Measurements from ENCODE around the gene IFI30. TPM values are rescaled to one million over a fixed set of nuclear protein-coding genes. Genes with fewer than 3 reads are reported as not detected.

IFI30 gene
- total and polyA plus RNA-seq, 2 donors (not counting 1 experiment from before 2014, with no cell fraction given), result 8.8 to 50.9 TPM

DNA sequence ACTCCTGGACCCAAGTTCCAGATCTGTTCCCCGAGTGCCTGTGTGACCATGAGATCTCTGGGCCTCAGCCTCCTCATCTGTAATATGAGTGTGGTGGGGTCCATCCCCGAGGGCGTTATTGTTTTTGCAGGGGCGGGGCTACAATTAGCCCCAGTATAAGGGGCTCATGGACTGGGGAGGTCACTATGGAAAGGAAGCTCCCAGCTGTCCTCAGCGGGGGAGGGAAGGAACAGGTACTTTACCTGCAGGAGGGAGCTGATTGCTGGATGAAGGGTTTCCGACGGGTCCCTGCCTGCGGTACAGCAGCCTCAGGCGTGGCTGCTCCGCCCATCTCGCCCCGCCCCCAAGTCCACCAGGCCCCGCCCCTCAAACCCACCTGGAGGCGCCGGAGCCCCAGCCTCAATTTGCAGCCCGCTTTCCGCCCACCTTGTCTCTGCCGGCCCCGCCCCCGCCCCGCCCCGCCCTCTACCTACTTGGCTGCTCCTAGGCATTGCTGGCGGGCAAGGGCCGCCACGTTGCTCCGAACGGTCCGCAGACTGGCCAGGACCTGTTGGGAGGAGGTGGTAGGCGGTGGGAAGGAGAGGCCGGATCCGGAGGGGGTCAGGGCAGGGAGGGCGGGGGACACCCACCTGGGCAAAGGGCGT, 47.1 kb downstream of the IFI30 start:
- Histone ChIP-seq H3K4me3 (replicated peaks in 1 of 4; ENCODE audit: control extremely low read depth in 1 of 4, insufficient read depth in 1 of 4, low read depth in 3 of 4, low read length in 4 of 4) (no peak overlapping the region), H3K9ac (ENCODE audit: insufficient read depth, low read length) (no peak overlapping the region), H3K79me2 (ENCODE audit: control insufficient read depth, insufficient read depth, low read length) (no peaks in the 10 kb centered on the region)

DNA sequence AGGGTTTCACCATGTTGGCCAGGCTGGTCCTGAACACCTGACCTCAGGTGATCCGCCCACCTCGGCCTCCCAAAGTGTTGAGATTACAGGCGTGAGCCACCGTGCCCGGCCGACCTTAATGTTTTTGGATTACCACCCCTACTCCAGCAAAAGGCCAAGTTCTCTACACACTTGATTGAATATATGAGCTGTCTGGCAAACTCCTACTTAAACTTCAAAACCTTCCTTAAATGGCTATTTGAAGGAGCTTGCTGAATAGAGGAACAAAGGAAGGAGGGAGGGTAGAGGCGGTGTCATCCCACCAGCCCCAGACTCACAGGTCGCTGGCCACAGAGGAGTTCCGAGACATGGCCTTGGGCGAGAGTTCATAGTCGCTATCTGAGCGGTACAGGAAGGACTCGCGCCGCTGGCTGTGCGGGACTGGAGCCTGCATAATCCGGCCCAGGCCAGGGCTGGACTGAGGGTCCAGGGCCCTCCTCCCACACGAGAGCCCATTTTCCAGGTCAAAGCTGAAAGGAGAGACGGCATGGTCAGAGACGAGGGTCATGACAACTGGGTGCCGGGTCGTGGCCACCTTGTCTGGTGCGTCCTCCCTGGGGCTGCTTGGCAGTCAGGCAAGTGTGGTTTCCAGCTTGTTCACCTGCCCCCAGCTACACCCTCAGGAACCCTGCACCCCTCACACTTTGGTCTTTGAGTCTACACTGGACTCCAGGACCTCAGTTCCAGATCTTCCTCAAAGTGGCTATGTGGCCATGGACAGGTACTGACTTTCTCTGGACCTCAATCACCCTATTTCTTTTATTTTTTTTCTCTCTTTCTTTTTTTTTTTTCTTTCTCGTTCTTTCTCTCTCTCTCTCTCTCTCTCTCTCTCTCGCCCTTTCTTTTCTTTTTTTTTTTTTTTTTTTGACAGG, 48.5 kb downstream of the IFI30 start:
- Histone ChIP-seq H3K79me2 (ENCODE audit: control insufficient read depth, insufficient read depth, low read length) (no peaks in the 10 kb centered on the region), H3K27me3 (ENCODE audit: control insufficient read depth, insufficient read depth, low read length) (no peaks in the 10 kb centered on the region), H2AFZ (ENCODE audit: low read length) (no peak overlapping the region), H3K27ac (ENCODE audit: insufficient read depth, low read length) (no peak overlapping the region), H3K4me2 (ENCODE audit: extremely low read depth, insufficient read depth, low read length) (no peak overlapping the region), H4K20me1 (ENCODE audit: control insufficient read depth, extremely low read depth, insufficient read depth, low read length) (no peaks in the 10 kb centered on the region), H3K9me3 (ENCODE audit: control insufficient read depth, insufficient read depth, low read depth, low read length) (no peaks in the 10 kb centered on the region), H3K9ac (ENCODE audit: insufficient read depth, low read length) (no peak overlapping the region), H3K4me1 (ENCODE audit: control insufficient read depth, extremely low read depth, insufficient read depth, low read length) (no peaks in the 10 kb centered on the region), H3K36me3 (ENCODE audit: control insufficient read depth, insufficient read depth, low read length) (no peaks in the 10 kb centered on the region), H3K4me3 (replicated peaks in 1 of 4; ENCODE audit: control extremely low read depth in 1 of 4, insufficient read depth in 1 of 4, low read depth in 3 of 4, low read length in 4 of 4) (no peak overlapping the region)
- TF ChIP-seq, protein P1, sequence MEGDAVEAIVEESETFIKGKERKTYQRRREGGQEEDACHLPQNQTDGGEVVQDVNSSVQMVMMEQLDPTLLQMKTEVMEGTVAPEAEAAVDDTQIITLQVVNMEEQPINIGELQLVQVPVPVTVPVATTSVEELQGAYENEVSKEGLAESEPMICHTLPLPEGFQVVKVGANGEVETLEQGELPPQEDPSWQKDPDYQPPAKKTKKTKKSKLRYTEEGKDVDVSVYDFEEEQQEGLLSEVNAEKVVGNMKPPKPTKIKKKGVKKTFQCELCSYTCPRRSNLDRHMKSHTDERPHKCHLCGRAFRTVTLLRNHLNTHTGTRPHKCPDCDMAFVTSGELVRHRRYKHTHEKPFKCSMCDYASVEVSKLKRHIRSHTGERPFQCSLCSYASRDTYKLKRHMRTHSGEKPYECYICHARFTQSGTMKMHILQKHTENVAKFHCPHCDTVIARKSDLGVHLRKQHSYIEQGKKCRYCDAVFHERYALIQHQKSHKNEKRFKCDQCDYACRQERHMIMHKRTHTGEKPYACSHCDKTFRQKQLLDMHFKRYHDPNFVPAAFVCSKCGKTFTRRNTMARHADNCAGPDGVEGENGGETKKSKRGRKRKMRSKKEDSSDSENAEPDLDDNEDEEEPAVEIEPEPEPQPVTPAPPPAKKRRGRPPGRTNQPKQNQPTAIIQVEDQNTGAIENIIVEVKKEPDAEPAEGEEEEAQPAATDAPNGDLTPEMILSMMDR (conservative IDR thresholded peaks at IDR 0.05 in 1 of 2, IDR thresholded peaks at IDR 0.05 in 1 of 2; ENCODE audit: low read depth in 1 of 2, low read length in 2 of 2), result no peak
- TF ChIP-seq EZH2 (IDR thresholded peaks at IDR 0.05; ENCODE audit: low read length, missing control alignments), result no peak
- no peak for DNase-seq (ENCODE audit: low read depth in 2 of 2)

More for the DNA sequence above, 47.1 kb downstream of the IFI30 start:
- no peaks in the 10 kb centered on the region for H3K4me1 ChIP-seq (ENCODE audit: control insufficient read depth, extremely low read depth, insufficient read depth, low read length)
- H4K20me1 ChIP-seq (ENCODE audit: control insufficient read depth, extremely low read depth, insufficient read depth, low read length), result no peaks in the 10 kb centered on the region
- H2AFZ ChIP-seq (ENCODE audit: low read length), result no peak overlapping the region
- no peak for DNase-seq (ENCODE audit: low read depth in 2 of 2)
- TF ChIP-seq, protein P1 (conservative IDR thresholded peaks at IDR 0.05 in 1 of 2, IDR thresholded peaks at IDR 0.05 in 1 of 2; ENCODE audit: low read depth in 1 of 2, low read length in 2 of 2), result no peak
- H3K27ac ChIP-seq (ENCODE audit: insufficient read depth, low read length), result no peak overlapping the region
- H3K9me3 ChIP-seq (ENCODE audit: control insufficient read depth, insufficient read depth, low read depth, low read length), result no peaks in the 10 kb centered on the region
- H3K36me3 ChIP-seq (ENCODE audit: control insufficient read depth, insufficient read depth, low read length), result no peaks in the 10 kb centered on the region
- H3K4me2 ChIP-seq (ENCODE audit: extremely low read depth, insufficient read depth, low read length), result no peak overlapping the region
- H3K27me3 ChIP-seq (ENCODE audit: control insufficient read depth, insufficient read depth, low read length), result no peaks in the 10 kb centered on the region

DNA sequence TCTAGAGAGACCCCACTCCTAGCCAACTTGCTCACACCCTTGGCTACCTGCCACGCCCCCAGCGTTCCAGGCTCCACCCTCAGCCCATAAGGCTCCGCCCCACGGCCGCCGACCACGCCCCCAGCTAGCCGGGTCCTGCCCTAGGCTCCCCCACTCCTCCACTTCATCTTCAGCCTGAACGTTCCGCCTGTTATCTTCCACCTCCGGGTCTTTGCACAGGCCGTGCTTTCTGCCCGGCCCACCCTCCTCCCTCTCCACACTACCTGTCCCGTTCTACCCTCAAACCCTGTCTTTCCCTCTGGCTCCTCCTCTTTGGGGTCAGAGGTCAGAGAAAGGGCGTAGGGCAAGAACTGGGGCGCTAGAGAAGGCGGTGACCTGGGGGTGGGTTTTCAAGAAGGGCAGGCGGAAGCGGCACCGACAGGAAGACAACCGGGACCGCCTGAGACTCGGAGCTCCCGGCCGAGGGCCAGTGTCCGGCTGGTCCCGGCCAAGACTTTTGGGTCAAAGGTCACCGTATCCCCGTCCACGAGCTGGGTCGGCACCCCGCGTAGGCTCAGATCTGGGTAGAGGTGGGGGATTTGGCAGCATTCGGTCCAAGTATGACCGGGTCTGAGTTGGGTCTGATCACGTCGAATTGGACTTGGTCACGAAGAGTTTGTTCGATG, 50.4 kb downstream of the IFI30 start:
- no peaks in the 10 kb centered on the region for H3K4me1 ChIP-seq (ENCODE audit: control insufficient read depth, extremely low read depth, insufficient read depth, low read length)
- H3K27me3 ChIP-seq (ENCODE audit: control insufficient read depth, insufficient read depth, low read length), result peaks cover 3% of the 10 kb centered on the region
- H3K36me3 ChIP-seq (ENCODE audit: control insufficient read depth, insufficient read depth, low read length), result no peaks in the 10 kb centered on the region
- H2AFZ ChIP-seq (ENCODE audit: low read length), result peak overlapping the region; percentile 95
- peak overlapping the region; percentile 37 to 66 (median 52) for H3K4me3 ChIP-seq (replicated peaks in 1 of 4; ENCODE audit: control extremely low read depth in 1 of 4, insufficient read depth in 1 of 4, low read depth in 3 of 4, low read length in 4 of 4)
- H3K27ac ChIP-seq (ENCODE audit: insufficient read depth, low read length), result peak overlapping the region; percentile 39
- TF ChIP-seq, protein P1 (conservative IDR thresholded peaks at IDR 0.05 in 1 of 2, IDR thresholded peaks at IDR 0.05 in 1 of 2; ENCODE audit: low read depth in 1 of 2, low read length in 2 of 2), result no peak
- no peak for TF ChIP-seq EZH2 (IDR thresholded peaks at IDR 0.05; ENCODE audit: low read length, missing control alignments)
- H3K9me3 ChIP-seq (ENCODE audit: control insufficient read depth, insufficient read depth, low read depth, low read length), result no peaks in the 10 kb centered on the region
- H3K4me2 ChIP-seq (ENCODE audit: extremely low read depth, insufficient read depth, low read length), result peak overlapping the region; percentile 84
- H3K79me2 ChIP-seq (ENCODE audit: control insufficient read depth, insufficient read depth, low read length), result no peaks in the 10 kb centered on the region
- DNase-seq (ENCODE audit: low read depth in 2 of 2), result no peak
- H3K9ac ChIP-seq (ENCODE audit: insufficient read depth, low read length), result peak overlapping the region; percentile 50
- no peaks in the 10 kb centered on the region for H4K20me1 ChIP-seq (ENCODE audit: control insufficient read depth, extremely low read depth, insufficient read depth, low read length)

All from fibroblast of lung (primary cell).